ENCODE data around the gene MOCS3. TPM values are rescaled to one million over a fixed set of nuclear protein-coding genes. Genes with fewer than 3 reads are reported as not detected.

MOCS3 gene
- total and polyA plus RNA-seq, 10 of the 15 experiments (the other 5 are each of a cell fraction or from before 2014, with no cell fraction given): 0.87 to 5.9 (median 3.6) TPM

DNA sequence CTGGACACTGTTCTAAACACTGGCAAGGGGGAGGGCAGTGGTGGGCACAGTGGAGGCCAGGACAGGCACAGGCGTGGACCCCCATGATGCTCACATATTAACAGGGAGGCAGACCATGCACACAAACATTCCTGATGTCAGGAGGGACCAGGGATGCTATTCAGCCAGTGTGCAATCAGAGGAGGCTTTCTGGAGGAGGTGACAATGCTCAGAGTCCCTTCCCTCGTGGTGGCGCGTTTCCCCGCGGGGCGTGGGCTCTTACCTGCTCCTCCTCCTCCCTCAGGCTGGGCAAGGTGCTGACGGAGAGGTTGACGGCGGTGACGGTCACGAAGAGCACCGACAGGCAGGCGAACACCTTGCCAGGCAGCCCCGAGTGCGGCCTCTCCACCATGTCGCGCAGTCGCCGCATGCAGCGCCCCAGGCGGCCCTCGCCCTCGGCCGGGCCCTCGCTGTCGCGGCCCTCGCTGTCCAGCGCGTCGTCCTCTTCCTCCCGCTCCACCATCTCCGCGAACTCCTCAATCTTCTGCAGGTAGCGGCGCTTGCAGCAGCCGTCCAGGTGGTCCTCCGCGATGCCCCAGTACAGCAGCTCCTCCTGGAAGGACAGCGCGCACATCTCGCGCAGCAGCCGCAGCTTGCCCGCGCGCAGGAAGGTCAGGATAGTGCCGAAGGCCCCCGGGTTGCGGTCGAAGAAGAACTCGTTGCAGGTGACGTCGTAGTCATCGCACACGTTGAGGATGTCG lies 50.9 kb downstream of the MOCS3 start (continued):
- TF ChIP-seq SMAD5 (IDR thresholded peaks at IDR 0.05; ENCODE audit: low read depth): no peak

DNA sequence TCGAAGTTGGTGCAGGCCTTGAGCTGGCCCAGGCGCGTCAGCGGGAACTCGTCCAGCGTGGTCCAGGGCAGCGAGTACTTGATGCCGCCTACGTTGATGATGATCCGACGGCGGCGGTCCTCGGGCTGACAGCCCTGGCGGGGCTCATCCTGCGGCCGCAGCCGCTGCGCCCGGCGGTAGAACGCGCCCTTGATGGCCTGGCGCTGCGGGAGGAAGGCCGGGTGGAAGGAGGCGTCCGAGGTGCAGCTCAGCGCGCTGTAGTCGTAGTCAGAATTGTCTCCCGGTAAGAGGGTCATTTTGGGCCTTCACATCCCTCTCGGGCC lies 51.4 kb downstream of the MOCS3 start:
- Histone ChIP-seq H2AFZ (ENCODE audit: control insufficient read depth, low read depth, low read length) (no peak overlapping the region), H3K4me3 (no peak overlapping the region), H4K20me1 (ENCODE audit: control insufficient read depth, insufficient read depth) (no peaks in the 10 kb centered on the region), H3K4me2 (ENCODE audit: control insufficient read depth, insufficient read depth) (no peak overlapping the region), H3K4me1 (ENCODE audit: control insufficient read depth, insufficient read depth, low read length) (no peaks in the 10 kb centered on the region), H3K9me3 (replicated peaks; ENCODE audit: control insufficient read depth, insufficient read depth, low read length) (no peaks in the 10 kb centered on the region), H3K27ac (ENCODE audit: control insufficient read depth, insufficient read depth) (no peak overlapping the region), H3K79me2 (ENCODE audit: control insufficient read depth, insufficient read depth, low read length) (no peaks in the 10 kb centered on the region), H3K36me3 (ENCODE audit: control insufficient read depth in 2 of 2, insufficient read depth in 2 of 2, low read length in 1 of 2) (no peaks in the 10 kb centered on the region), H3K27me3 (replicated peaks in 1 of 2; ENCODE audit: control insufficient read depth in 2 of 2, insufficient read depth in 2 of 2, low read length in 1 of 2) (peaks cover 2 to 3% of the 10 kb centered on the region in 2 experiments; a peak in 1 of 4 replicates), H3K9ac (ENCODE audit: control insufficient read depth, insufficient read depth, low read length) (no peak overlapping the region)
- no peak for TF ChIP-seq STAT3 (IDR thresholded peaks at IDR 0.05; ENCODE audit: low read depth, low read length)
- ChIA-PET RAD21 (ENCODE audit: unreplicated experiment) (no interaction called here), POLR2A (no interaction called here), CTCF (interaction anchor here (1.0 kb wide), 1 partner anchor 22 kb away, joined by 3 read pairs; no protein-coding TSS in a partner anchor), SMC1A (ENCODE audit: uncharacterized antibody, unreplicated experiment) (no interaction called here)
- no TSS peak for BruUV-seq (replicated peaks)
- ATAC-seq (no peak), FAIRE-seq (no peak), DNase-seq (ENCODE audit: low read depth, low spot score) (no peak)
- WGBS (ENCODE audit: insufficient coverage, insufficient replicate concordance, low lambda C conversion rate, missing lambda C conversion rate): 64% methylated on average over 33 of the region's 33 CpGs
- in situ Hi-C loops (cut with MboI): no loop called here
- intact Hi-C loops (cut with micrococcal nuclease; ENCODE audit: unreplicated experiment): no loop called here

GRCh38 chr20:51010932-51011331 lies 52.3 kb downstream of the MOCS3 start:
- Histone ChIP-seq H3K9me3 (replicated peaks; ENCODE audit: control insufficient read depth, insufficient read depth, low read length) (no peaks in the 10 kb centered on the region), H2AFZ (ENCODE audit: control insufficient read depth, low read depth, low read length) (no peak overlapping the region), H3K27me3 (replicated peaks in 1 of 2; ENCODE audit: control insufficient read depth in 2 of 2, insufficient read depth in 2 of 2, low read length in 1 of 2) (peaks cover 2 to 3% of the 10 kb centered on the region in 2 experiments; a peak in 1 of 4 replicates), H3K4me1 (ENCODE audit: control insufficient read depth, insufficient read depth, low read length) (no peaks in the 10 kb centered on the region), H3K9ac (ENCODE audit: control insufficient read depth, insufficient read depth, low read length) (no peak overlapping the region), H3K27ac (ENCODE audit: control insufficient read depth, insufficient read depth) (no peak overlapping the region), H3K4me3 (no peak overlapping the region), H4K20me1 (ENCODE audit: control insufficient read depth, insufficient read depth) (no peaks in the 10 kb centered on the region), H3K4me2 (ENCODE audit: control insufficient read depth, insufficient read depth) (no peak overlapping the region), H3K79me2 (ENCODE audit: control insufficient read depth, insufficient read depth, low read length) (no peaks in the 10 kb centered on the region), H3K36me3 (ENCODE audit: control insufficient read depth in 2 of 2, insufficient read depth in 2 of 2, low read length in 1 of 2) (no peaks in the 10 kb centered on the region)
- ChIA-PET POLR2A (no interaction called here), RAD21 (ENCODE audit: unreplicated experiment) (no interaction called here), SMC1A (ENCODE audit: uncharacterized antibody, unreplicated experiment) (no interaction called here), CTCF (interaction anchor here (1.0 kb wide), 1 partner anchor 23 kb away, joined by 3 read pairs; no protein-coding TSS in a partner anchor)
- TF ChIP-seq PAX8 (IDR thresholded peaks at IDR 0.05) (no peak), ZBED1 (IDR thresholded peaks at IDR 0.05; ENCODE audit: borderline replicate concordance) (no peak), HCFC1 (IDR thresholded peaks at IDR 0.05; ENCODE audit: low read length) (no peak), SMAD5 (IDR thresholded peaks at IDR 0.05; ENCODE audit: low read depth) (no peak), EP300 (IDR thresholded peaks at IDR 0.05; ENCODE audit: borderline replicate concordance in 1 of 2, control insufficient read depth in 1 of 2, low read depth in 2 of 2, low read length in 2 of 2) (no peak), NRF1 (conservative IDR thresholded peaks at IDR 0.05; ENCODE audit: low read depth, low read length) (no peak)
- ATAC-seq (no peak), DNase-seq (ENCODE audit: low read depth, low spot score) (no peak), FAIRE-seq (no peak)
- BruUV-seq (replicated peaks): no TSS peak
- intact Hi-C loops (cut with micrococcal nuclease; ENCODE audit: unreplicated experiment) (no loop called here), in situ Hi-C loops (cut with MboI) (no loop called here)
- WGBS (ENCODE audit: insufficient coverage, insufficient replicate concordance, low lambda C conversion rate, missing lambda C conversion rate): 2% methylated on average over 3 of the region's 3 CpGs
